Activated CD4-positive, alpha-beta T cell treated with anti-CD3 and anti-CD28 coated beads for 36 hours (primary cell): Measurements from ENCODE around the gene DCTN1. TPM values are rescaled to one million over a fixed set of nuclear protein-coding genes. Genes with fewer than 3 reads are reported as not detected.

Experiments
- ATAC-seq: fragments of 200-7000 bp; cut with Tn5 transposase; one replicate; pipeline ENCODE4 v1.10.0; 2021; ENCODE audit warnings: mild to moderate bottlenecking, moderate library complexity
- CTCF ChIA-PET: fragments of 350-600 bp; sonication (Branson Sonifier 250); formaldehyde crosslinking; loops from one replicate; lab custom pipeline; 2021; ENCODE audit warnings: antibody characterized with exemption; lab: Charles Lee
- POLR2A ChIA-PET: fragments of 350-600 bp; sonication (Branson Sonifier 250); formaldehyde crosslinking; loops from one replicate; lab custom pipeline; 2021; ENCODE audit warnings: antibody characterized with exemption, inconsistent platforms; lab: Charles Lee
- DNase-seq: peaks from one replicate; pipeline ENCODE4 v3.0.0-alpha.2; 2020
- H3K27ac Mint-ChIP-seq: one replicate; pipeline ENCODE4 v1.8.0; 2021; ENCODE audit warnings: mixed read lengths
- H3K27me3 Mint-ChIP-seq: one replicate; pipeline ENCODE4 v1.8.0; 2021; ENCODE audit warnings: mixed read lengths
- H3K36me3 Mint-ChIP-seq: one replicate; pipeline ENCODE4 v1.8.0; 2021; ENCODE audit warnings: low read depth, mixed read lengths
- H3K4me1 Mint-ChIP-seq: one replicate; pipeline ENCODE4 v1.8.0; 2021; ENCODE audit warnings: mixed read lengths
- H3K4me3 Mint-ChIP-seq: one replicate; pipeline ENCODE4 v1.8.0; 2021; ENCODE audit warnings: mild to moderate bottlenecking, moderate library complexity, mixed read lengths
- H3K9me3 Mint-ChIP-seq: one replicate; pipeline ENCODE4 v1.8.0; 2021; ENCODE audit warnings: low read depth, mixed read lengths
- intact Hi-C, 2 experiments: fragments of 100-400 bp; cut with DNase I in 1 of 2; cut with micrococcal nuclease in 1 of 2; formaldehyde crosslinking; loops; one replicate each; pipeline versions ENCODE4 v1.14.2 to v1.15.1; 2022 to 2024; cut with DNase I, micrococcal nuclease
- total RNA-seq, 2 experiments: library from RNA; stranded (reverse); gene quantifications; one replicate each; pipeline ENCODE4 v1.2.3, GENCODE V29; 2021

DCTN1 gene
- total RNA-seq, 2 experiments from 2014 or later = 78.1 to 132 TPM

DNA sequence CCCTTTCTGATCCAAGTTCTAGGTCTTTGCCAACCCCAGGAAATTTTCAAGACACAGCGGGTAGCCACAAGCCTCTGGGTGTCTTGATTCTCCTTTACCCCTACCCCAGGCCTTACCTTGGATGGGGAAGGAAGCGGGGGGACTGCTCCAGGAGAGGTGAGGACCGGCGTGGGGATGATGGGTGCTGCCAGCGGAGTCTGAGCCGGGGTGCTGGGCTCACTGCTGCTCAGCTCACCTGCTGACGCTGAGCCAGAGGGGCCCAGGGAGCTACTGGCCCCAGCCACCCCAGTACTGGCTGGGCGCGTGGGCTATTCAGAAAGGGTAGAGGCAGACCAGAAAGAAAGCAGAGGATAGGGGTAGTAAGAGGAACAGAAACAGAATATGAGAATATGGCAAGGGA lies 8.7 kb downstream of the DCTN1 start:
- no peaks in the 10 kb centered on the region for H3K27me3 Mint-ChIP-seq
- no peaks in the 10 kb centered on the region for H3K4me1 Mint-ChIP-seq
- H3K4me3 Mint-ChIP-seq = no peak overlapping the region
- CTCF ChIA-PET = interaction anchor here (1.3 kb wide), 1 partner anchor 19 kb away, joined by 4 read pairs; no protein-coding TSS in a partner anchor
- H3K36me3 Mint-ChIP-seq = peaks cover 28% of the 10 kb centered on the region
- ATAC-seq (no peak), DNase-seq (no peak)
- POLR2A ChIA-PET = no interaction called here
- intact Hi-C loops = no loop called here
- no peaks in the 10 kb centered on the region for H3K9me3 Mint-ChIP-seq
- no peak overlapping the region for H3K27ac Mint-ChIP-seq

GRCh38 chr2:74369976-74370375 lies 10.1 kb downstream of the DCTN1 start:
- intact Hi-C loops = no loop called here
- H3K4me1 Mint-ChIP-seq = no peaks in the 10 kb centered on the region
- ATAC-seq = no peak
- H3K4me3 Mint-ChIP-seq = no peak overlapping the region
- H3K36me3 Mint-ChIP-seq = peaks cover 40% of the 10 kb centered on the region
- POLR2A ChIA-PET = no interaction called here
- no peaks in the 10 kb centered on the region for H3K9me3 Mint-ChIP-seq
- CTCF ChIA-PET = interaction anchor here (0.5 to 0.6 kb wide), 2 partner anchors 9 to 219 kb away, joined by 3 read pairs; no protein-coding TSS in a partner anchor
- DNase-seq = no peak
- no peaks in the 10 kb centered on the region for H3K27me3 Mint-ChIP-seq
- no peak overlapping the region for H3K27ac Mint-ChIP-seq

DNA sequence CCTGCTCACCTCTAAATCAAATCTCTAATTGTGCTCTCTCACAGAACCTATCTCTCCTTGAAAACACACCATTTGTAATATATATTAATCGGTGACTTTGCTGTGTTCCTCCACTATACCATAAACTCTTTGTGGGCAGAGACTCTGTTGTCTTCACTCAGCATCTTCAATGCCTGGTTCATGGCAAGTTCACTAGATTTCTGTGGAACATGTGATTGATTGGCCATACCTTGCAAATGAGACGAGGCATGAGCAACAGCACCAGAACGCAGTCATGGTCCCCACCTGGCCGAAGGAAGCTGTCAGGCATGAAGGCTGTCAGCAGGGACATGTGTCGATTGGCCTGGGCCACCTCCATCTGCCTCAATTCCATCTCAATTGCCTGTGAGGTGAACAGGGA lies 11.6 kb downstream of the DCTN1 start:
- Mint-ChIP-seq H3K4me1 (no peaks in the 10 kb centered on the region), H3K4me3 (no peak overlapping the region), H3K36me3 (peaks cover 41% of the 10 kb centered on the region), H3K9me3 (no peaks in the 10 kb centered on the region), H3K27ac (no peak overlapping the region), H3K27me3 (no peaks in the 10 kb centered on the region)
- ChIA-PET CTCF (interaction anchor here (0.9 kb wide), 1 partner anchor 34 kb away, joined by 3 read pairs; no protein-coding TSS in a partner anchor), POLR2A (no interaction called here)
- DNase-seq (no peak), ATAC-seq (no peak)
- intact Hi-C loops = no loop called here

- Mint-ChIP-seq H3K27ac (no peak overlapping the region), H3K9me3 (no peaks in the 10 kb centered on the region)
Observed at GRCh38 chr2:74367789-74368188, 12.3 kb downstream of the DCTN1 start.

DNA sequence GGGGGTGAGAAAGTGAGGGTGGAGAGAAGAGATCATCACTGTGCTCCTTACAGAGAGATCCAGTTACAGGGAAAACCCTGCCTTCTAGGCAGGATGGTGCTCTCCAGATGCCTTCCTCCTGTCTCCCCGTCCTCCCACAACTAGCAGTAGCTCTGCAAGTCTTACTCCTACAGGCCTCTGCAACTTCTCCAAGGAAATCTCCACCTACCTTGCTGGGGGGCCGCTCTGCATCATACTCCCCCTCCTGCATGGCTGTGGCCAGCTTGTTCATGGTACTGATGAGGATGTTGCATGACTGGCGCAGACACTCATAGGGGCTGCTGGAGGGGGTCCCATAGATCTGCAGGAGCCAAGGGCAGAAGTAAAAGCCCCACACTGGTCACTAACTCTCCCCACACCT lies 14.1 kb downstream of the DCTN1 start:
- Mint-ChIP-seq H3K4me1 (no peaks in the 10 kb centered on the region), H3K4me3 (no peak overlapping the region), H3K36me3 (peaks cover 52% of the 10 kb centered on the region), H3K27ac (no peak overlapping the region), H3K27me3 (no peaks in the 10 kb centered on the region), H3K9me3 (no peaks in the 10 kb centered on the region)
- no peak for ATAC-seq
- intact Hi-C loops = no loop called here
- POLR2A ChIA-PET = no interaction called here
- DNase-seq = no peak
- CTCF ChIA-PET = interaction anchor here (1.0 kb wide), 1 partner anchor 116 kb away, joined by 3 read pairs; no protein-coding TSS in a partner anchor

More at GRCh38 chr2:74367789-74368188, 12.3 kb downstream of the DCTN1 start:
- ATAC-seq (no peak), DNase-seq (no peak)
- no peaks in the 10 kb centered on the region for H3K4me1 Mint-ChIP-seq
- peaks cover 43% of the 10 kb centered on the region for H3K36me3 Mint-ChIP-seq
- H3K27me3 Mint-ChIP-seq = no peaks in the 10 kb centered on the region
- intact Hi-C loops = no loop called here
- no peak overlapping the region for H3K4me3 Mint-ChIP-seq
- ChIA-PET POLR2A (no interaction called here), CTCF (interaction anchor here (0.9 kb wide), 1 partner anchor 33 kb away, joined by 3 read pairs; no protein-coding TSS in a partner anchor)

DNA sequence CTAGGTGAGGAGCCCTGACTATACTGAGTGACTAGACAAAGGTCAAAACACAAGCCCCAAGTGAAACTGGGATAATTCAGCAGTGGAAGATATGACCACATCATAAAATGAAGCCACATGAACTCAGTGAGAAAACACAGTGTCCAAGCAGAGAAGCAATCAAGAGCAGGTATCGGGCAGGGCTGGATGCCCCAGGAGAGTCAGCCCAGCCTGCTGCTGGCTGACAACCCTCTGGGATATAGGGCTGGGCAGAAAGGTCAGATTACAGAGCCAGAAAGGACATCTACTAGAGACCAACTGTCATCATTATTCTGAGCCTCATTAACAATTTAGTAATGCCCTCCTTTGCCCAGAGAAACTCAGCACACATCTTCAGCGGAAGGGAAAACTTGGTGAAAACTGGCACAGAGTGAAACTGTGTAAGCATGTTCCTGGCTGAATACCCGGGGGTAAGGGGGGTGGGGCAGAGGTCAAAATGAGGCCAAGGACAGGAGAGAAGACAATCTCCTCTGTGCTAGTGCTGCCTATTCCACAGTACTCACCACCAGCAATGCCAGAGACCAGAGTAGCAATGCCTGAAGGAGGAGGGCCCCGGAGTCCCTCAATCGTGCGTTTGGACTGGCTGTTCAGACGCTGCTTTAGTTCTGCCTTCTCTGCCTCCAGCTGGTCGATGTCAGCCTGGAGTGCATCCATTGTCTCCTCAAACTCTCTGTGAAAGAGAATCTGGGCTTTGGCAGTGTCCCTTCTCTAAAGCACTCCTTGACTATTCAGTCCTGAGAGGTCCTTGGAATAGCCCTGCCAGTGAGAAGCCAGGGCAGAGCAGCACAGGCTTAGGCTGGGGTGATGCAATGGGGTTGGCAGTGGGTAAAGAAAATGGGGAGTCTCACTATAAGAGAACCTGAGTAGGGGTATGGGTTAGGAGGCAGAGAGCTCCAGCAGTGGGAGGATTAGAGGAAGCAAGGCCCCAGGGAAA lies 15.3 kb downstream of the DCTN1 start:
- CTCF ChIA-PET = interaction anchor here (0.6 to 1.0 kb wide), 2 partner anchors 29 to 38 kb away, joined by 3 to 6 read pairs; no protein-coding TSS in a partner anchor
- intact Hi-C loops = no loop called here
- Mint-ChIP-seq H3K9me3 (no peaks in the 10 kb centered on the region), H3K27me3 (no peaks in the 10 kb centered on the region), H3K36me3 (peaks cover 50% of the 10 kb centered on the region), H3K27ac (no peak overlapping the region), H3K4me1 (no peaks in the 10 kb centered on the region), H3K4me3 (no peak overlapping the region)
- DNase-seq (no peak), ATAC-seq (no peak)
- POLR2A ChIA-PET = no interaction called here

DNA sequence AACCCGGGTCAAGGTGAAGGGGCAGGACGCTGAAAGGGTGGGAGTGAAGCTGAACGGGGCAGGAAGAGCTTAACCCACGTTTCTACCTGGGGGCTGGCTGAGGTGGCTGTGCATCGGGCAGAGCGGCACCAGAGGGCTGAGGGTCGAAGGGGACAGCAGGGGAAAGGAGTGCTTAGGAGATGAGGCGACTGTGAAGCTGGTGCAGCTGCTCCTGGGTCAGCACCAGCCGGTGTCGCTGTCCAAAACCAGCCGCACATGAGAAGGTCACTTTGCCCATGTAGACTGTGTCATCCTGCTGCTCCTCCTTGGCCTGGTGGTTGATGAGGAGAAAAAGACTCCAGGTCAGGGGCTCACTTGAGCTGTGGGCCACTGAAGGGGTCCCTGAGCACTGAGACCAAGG lies 18.8 kb downstream of the DCTN1 start:
- Mint-ChIP-seq H3K4me3 (no peak overlapping the region), H3K27me3 (no peaks in the 10 kb centered on the region), H3K9me3 (no peaks in the 10 kb centered on the region), H3K36me3 (peaks cover 37% of the 10 kb centered on the region), H3K27ac (no peak overlapping the region), H3K4me1 (no peaks in the 10 kb centered on the region)
- CTCF ChIA-PET = interaction anchor here (0.9 to 1.6 kb wide), 4 partner anchors 9 to 112 kb away, joined by 3 to 5 read pairs (median 4); no protein-coding TSS in a partner anchor
- ATAC-seq (no peak), DNase-seq (no peak)
- intact Hi-C loops = no loop called here
- POLR2A ChIA-PET = no interaction called here

DNA sequence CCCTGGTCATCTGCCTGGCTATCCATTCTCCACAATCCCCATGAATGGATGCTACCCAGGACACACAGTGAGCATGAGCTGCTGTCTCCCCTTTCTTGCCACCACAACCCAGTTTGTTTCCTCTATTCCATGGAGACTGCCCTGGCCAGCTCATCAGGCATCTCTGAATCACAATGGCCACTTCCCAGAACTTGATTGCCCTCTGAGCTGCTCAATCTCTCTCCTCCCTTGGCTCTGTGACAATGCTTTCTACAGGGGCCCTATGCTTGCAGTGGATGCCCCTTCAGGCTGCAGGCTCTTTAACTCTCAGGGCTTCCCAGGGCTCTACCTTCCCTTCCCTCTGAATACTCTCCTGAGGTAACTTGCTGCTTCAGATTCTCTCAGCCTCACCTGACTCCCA lies 22.5 kb downstream of the DCTN1 start:
- intact Hi-C loops = no loop called here
- ATAC-seq (no peak), DNase-seq (no peak)
- Mint-ChIP-seq H3K4me3 (no peak overlapping the region), H3K9me3 (no peaks in the 10 kb centered on the region), H3K36me3 (peaks cover 22% of the 10 kb centered on the region), H3K4me1 (no peaks in the 10 kb centered on the region), H3K27me3 (no peaks in the 10 kb centered on the region), H3K27ac (no peak overlapping the region)
- ChIA-PET POLR2A (no interaction called here), CTCF (interaction anchor here (0.7 to 1.7 kb wide), 4 partner anchors 22 to 54 kb away, joined by 3 to 4 read pairs (median 3); no protein-coding TSS in a partner anchor)

GRCh38 chr2:74349889-74350288 lies 30.2 kb downstream of the DCTN1 start:
- ChIA-PET CTCF (interaction anchor here (1.0 to 2.1 kb wide), 3 partner anchors 10 to 123 kb away, joined by 3 to 8 read pairs (median 5); no protein-coding TSS in a partner anchor), POLR2A (interaction anchor here (0.7 kb wide), 1 partner anchor 15 kb away, joined by 4 read pairs; no protein-coding TSS in a partner anchor)
- Mint-ChIP-seq H3K9me3 (no peaks in the 10 kb centered on the region), H3K27ac (no peak overlapping the region), H3K4me1 (no peaks in the 10 kb centered on the region), H3K4me3 (no peak overlapping the region), H3K27me3 (no peaks in the 10 kb centered on the region), H3K36me3 (no peaks in the 10 kb centered on the region)
- ATAC-seq = no peak
- no peak for DNase-seq
- intact Hi-C loops = no loop called here

DNA sequence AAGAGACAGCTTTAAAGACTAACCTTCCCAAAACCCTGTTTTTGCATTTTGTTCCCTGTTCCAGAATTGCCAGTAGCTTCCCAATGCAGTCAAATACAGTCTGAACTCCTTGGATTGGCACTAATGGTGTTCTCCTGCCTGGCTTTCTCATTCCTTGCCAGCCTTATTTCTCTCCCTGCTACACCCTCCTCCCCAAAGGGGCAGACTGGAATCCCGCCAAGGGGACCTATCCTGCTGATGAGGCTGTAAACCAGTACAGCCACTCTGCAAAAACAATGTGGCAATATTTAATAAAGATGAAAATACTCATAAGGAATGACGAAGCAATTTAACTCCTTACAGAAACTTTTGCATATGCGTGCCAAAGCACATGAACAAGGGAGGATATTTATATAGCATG lies 32.4 kb downstream of the DCTN1 start:
- Mint-ChIP-seq H3K4me3 (no peak overlapping the region), H3K27ac (no peak overlapping the region), H3K36me3 (no peaks in the 10 kb centered on the region), H3K9me3 (no peaks in the 10 kb centered on the region), H3K27me3 (no peaks in the 10 kb centered on the region), H3K4me1 (no peaks in the 10 kb centered on the region)
- intact Hi-C loops = no loop called here
- ChIA-PET POLR2A (no interaction called here), CTCF (interaction anchor here (2.0 kb wide), 1 partner anchor 12 kb away, joined by 8 read pairs; no protein-coding TSS in a partner anchor)
- ATAC-seq = no peak
- DNase-seq = no peak

GRCh38 chr2:74347303-74347702 lies 32.8 kb downstream of the DCTN1 start:
- no peaks in the 10 kb centered on the region for H3K36me3 Mint-ChIP-seq
- H3K4me3 Mint-ChIP-seq = no peak overlapping the region
- ATAC-seq (no peak), DNase-seq (no peak)
- CTCF ChIA-PET = interaction anchor here (2.0 kb wide), 1 partner anchor 12 kb away, joined by 8 read pairs; no protein-coding TSS in a partner anchor
- no peak overlapping the region for H3K27ac Mint-ChIP-seq
- H3K4me1 Mint-ChIP-seq = no peaks in the 10 kb centered on the region
- POLR2A ChIA-PET = no interaction called here
- intact Hi-C loops = no loop called here
- no peaks in the 10 kb centered on the region for H3K9me3 Mint-ChIP-seq
- H3K27me3 Mint-ChIP-seq = no peaks in the 10 kb centered on the region
